Activated T-helper 1 cell treated with anti-CD3 and anti-CD28 coated beads, Interleukin-12 subunit alpha, Interleukin-12 subunit beta, Interleukin-2, Interleukin-4 antibody, amounts not matched to agents 30 ng/mL and 10 ng/mL and 1 ng/mL, durations not matched to agents 14 hours and 24 hours and 36 hours (primary cell): Measurements from ENCODE around the gene PKHD1. TPM values are rescaled to one million over a fixed set of nuclear protein-coding genes. Genes with fewer than 3 reads are reported as not detected.

ENCODE experiments used
- DNase-seq: peaks from one replicate; pipeline ENCODE4 v3.0.0; 2021; ENCODE audit warnings: low spot score
- H3K27ac Mint-ChIP-seq: one replicate; pipeline ENCODE4 v1.8.0; 2021; ENCODE audit warnings: mild to moderate bottlenecking, mixed read lengths
- H3K27me3 Mint-ChIP-seq: one replicate; pipeline ENCODE4 v1.8.0; 2022; ENCODE audit warnings: mild to moderate bottlenecking, moderate library complexity, mixed read lengths; ENCODE audit not compliant: insufficient read depth
- H3K36me3 Mint-ChIP-seq: one replicate; pipeline ENCODE4 v1.8.0; 2021; ENCODE audit warnings: low read depth, mixed read lengths
- H3K4me1 Mint-ChIP-seq: one replicate; pipeline ENCODE4 v1.8.0; 2021; ENCODE audit warnings: low read depth, mixed read lengths
- H3K4me3 Mint-ChIP-seq: one replicate; pipeline ENCODE4 v1.8.0; 2021; ENCODE audit warnings: mild to moderate bottlenecking, moderate library complexity, mixed read lengths
- H3K9me3 Mint-ChIP-seq: one replicate; pipeline ENCODE4 v1.8.0; 2021; ENCODE audit warnings: mixed read lengths
- intact Hi-C: fragments of 100-400 bp; cut with micrococcal nuclease; formaldehyde crosslinking; loops from one replicate; pipeline ENCODE4 v1.15.1; 2024
- total RNA-seq: library from RNA; stranded (reverse); gene quantifications from 2 replicates; pipeline ENCODE4 v1.2.3, GENCODE V29; 2022

The PKHD1 gene, protein sequence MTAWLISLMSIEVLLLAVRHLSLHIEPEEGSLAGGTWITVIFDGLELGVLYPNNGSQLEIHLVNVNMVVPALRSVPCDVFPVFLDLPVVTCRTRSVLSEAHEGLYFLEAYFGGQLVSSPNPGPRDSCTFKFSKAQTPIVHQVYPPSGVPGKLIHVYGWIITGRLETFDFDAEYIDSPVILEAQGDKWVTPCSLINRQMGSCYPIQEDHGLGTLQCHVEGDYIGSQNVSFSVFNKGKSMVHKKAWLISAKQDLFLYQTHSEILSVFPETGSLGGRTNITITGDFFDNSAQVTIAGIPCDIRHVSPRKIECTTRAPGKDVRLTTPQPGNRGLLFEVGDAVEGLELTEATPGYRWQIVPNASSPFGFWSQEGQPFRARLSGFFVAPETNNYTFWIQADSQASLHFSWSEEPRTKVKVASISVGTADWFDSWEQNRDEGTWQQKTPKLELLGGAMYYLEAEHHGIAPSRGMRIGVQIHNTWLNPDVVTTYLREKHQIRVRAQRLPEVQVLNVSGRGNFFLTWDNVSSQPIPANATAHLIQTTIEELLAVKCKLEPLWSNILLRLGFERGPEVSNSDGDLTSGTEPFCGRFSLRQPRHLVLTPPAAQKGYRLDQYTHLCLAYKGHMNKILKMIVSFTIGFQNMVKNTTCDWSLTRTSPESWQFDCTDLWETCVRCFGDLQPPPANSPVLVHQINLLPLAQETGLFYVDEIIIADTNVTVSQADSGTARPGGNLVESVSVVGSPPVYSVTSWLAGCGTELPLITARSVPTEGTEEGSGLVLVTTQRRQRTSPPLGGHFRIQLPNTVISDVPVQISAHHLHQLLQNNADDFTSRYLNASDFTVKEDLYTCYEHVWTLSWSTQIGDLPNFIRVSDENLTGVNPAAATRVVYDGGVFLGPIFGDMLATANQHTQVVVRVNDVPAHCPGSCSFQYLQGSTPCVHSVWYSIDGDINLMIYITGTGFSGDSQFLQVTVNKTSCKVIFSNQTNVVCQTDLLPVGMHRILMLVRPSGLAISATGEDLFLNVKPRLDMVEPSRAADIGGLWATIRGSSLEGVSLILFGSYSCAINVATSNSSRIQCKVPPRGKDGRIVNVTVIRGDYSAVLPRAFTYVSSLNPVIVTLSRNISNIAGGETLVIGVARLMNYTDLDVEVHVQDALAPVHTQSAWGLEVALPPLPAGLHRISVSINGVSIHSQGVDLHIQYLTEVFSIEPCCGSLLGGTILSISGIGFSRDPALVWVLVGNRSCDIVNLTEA (N-terminal part only)
- not detected in 2 replicates for total RNA-seq

DNA sequence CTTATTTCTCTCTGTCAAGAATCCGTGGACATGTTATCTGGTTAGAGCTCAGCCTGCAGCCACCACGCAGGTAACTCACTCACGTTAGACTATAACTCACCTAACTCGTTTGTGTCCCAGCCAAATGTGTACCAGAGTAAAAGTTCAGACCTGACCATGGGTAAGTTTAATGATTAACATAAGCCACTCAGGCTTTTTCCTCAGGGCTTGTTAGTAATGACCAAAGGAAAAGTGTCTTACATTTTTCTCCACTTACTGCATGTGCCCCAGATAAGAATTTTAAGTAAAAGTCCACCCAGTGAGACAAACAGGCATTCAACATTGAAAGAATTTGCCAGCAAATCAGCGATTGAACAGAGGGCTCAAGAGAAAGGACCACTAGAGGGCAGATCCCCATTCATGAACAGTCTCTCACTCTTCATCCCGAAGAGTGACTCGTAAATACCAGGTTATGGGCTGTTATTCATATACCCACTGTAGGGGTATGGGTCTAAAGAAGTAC, at the start of gene PKHD1:
PKHD1 (minus strand) TSS at position 116 of the 502 bp plus-strand sequence. CDS start 2,680 bp downstream, outside the sequence.
- intact Hi-C loops = no loop called here
- no peaks in the 10 kb centered on the region for H3K4me1 Mint-ChIP-seq
- H3K27ac Mint-ChIP-seq = no peak within 1 kb of the TSS
- DNase-seq = no peak
- no peaks in the 10 kb centered on the region for H3K36me3 Mint-ChIP-seq
- H3K4me3 Mint-ChIP-seq = no peak within 1 kb of the TSS
- H3K27me3 Mint-ChIP-seq = peaks cover 8% of the 10 kb centered on the region
- no peaks in the 10 kb centered on the region for H3K9me3 Mint-ChIP-seq

DNA sequence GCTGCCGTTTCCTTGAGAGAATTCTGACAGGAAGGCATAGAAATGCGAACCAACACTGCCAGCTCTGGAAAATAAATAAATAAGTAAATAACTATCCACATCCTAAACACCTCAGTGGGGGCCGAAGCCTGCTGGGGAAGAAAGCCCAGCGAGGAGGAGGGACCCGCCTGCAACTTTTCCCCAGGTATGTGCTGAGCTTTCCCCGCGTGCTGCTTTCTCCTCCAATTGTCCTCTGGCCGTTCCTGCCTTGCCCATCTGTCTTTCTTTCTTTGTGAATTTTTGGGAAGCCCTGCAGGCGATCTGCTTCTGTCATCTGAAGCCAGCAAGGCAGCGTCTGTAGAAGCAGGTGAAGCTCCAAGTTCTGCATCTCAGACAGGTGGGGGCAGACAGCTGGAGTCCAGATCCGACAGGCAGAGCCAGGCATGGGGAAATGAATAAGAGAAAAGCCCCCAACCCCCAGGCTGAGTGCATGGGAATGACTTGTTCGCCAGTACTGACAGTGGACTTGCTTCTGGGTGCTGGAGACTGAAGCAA, 49.6 kb upstream of the PKHD1 start:
- DNase-seq = no peak
- H3K4me3 Mint-ChIP-seq = no peak overlapping the region
- H3K9me3 Mint-ChIP-seq = no peaks in the 10 kb centered on the region
- peaks cover 15% of the 10 kb centered on the region for H3K27me3 Mint-ChIP-seq
- no peaks in the 10 kb centered on the region for H3K36me3 Mint-ChIP-seq
- no peaks in the 10 kb centered on the region for H3K4me1 Mint-ChIP-seq
- no peak overlapping the region for H3K27ac Mint-ChIP-seq
- intact Hi-C loops = no loop called here

- H3K9me3 Mint-ChIP-seq = no peaks in the 10 kb centered on the region
- H3K4me1 Mint-ChIP-seq = no peaks in the 10 kb centered on the region
- no peak for DNase-seq
- no peak overlapping the region for H3K27ac Mint-ChIP-seq
- intact Hi-C loops = no loop called here
- H3K36me3 Mint-ChIP-seq = no peaks in the 10 kb centered on the region
- H3K27me3 Mint-ChIP-seq = peaks cover 15% of the 10 kb centered on the region
- H3K4me3 Mint-ChIP-seq = no peak overlapping the region
Measured at GRCh38 chr6:52136055-52136454, 48.6 kb upstream of the PKHD1 start.

GRCh38 chr6:52135217-52135616, 47.8 kb upstream of the PKHD1 start:
- no peak for DNase-seq
- no peaks in the 10 kb centered on the region for H3K4me1 Mint-ChIP-seq
- no peaks in the 10 kb centered on the region for H3K9me3 Mint-ChIP-seq

DNA sequence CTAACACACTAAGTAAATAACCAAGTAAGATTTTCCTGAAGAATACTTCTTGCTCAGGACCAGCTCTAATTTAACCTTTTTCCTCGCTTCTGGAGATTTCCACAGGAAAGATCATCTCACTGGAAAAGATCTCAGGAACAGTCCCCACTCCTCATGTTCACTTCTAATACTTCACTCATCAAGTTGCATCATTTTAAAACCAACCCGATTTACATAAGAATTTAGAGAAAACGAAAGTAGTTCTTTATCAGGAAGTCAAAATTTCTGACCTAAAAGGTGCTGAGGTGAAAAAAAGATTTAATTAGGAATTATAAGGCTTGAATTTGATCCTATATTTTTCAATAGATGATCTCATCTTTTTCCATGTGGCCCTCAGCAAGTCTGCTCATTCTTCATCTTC, 46.6 kb upstream of the PKHD1 start:
- DNase-seq = no peak
- H3K36me3 Mint-ChIP-seq = no peaks in the 10 kb centered on the region
- H3K4me3 Mint-ChIP-seq = no peak overlapping the region
- H3K9me3 Mint-ChIP-seq = no peaks in the 10 kb centered on the region
- no peak overlapping the region for H3K27ac Mint-ChIP-seq
- H3K4me1 Mint-ChIP-seq = no peaks in the 10 kb centered on the region
- peaks cover 14% of the 10 kb centered on the region for H3K27me3 Mint-ChIP-seq
- intact Hi-C loops = no loop called here

More at GRCh38 chr6:52135217-52135616, 47.8 kb upstream of the PKHD1 start:
- Mint-ChIP-seq H3K36me3 (no peaks in the 10 kb centered on the region), H3K4me3 (no peak overlapping the region), H3K27me3 (peaks cover 15% of the 10 kb centered on the region), H3K27ac (no peak overlapping the region)
- intact Hi-C loops = no loop called here

- Mint-ChIP-seq H3K9me3 (no peaks in the 10 kb centered on the region), H3K27me3 (peaks cover 18% of the 10 kb centered on the region), H3K4me3 (no peak overlapping the region), H3K36me3 (no peaks in the 10 kb centered on the region), H3K4me1 (no peaks in the 10 kb centered on the region), H3K27ac (no peak overlapping the region)
- DNase-seq = no peak
- intact Hi-C loops = no loop called here
Measured at GRCh38 chr6:52133324-52133723, 45.9 kb upstream of the PKHD1 start.

GRCh38 chr6:52132292-52132691, 44.9 kb upstream of the PKHD1 start:
- Mint-ChIP-seq H3K4me1 (no peaks in the 10 kb centered on the region), H3K27me3 (peaks cover 18% of the 10 kb centered on the region), H3K27ac (no peak overlapping the region), H3K36me3 (no peaks in the 10 kb centered on the region), H3K9me3 (no peaks in the 10 kb centered on the region), H3K4me3 (no peak overlapping the region)
- no peak for DNase-seq
- intact Hi-C loops = no loop called here

GRCh38 chr6:52130440-52130839, 43.0 kb upstream of the PKHD1 start:
- H3K4me3 Mint-ChIP-seq = no peak overlapping the region
- DNase-seq = no peak
- intact Hi-C loops = no loop called here
- no peaks in the 10 kb centered on the region for H3K36me3 Mint-ChIP-seq
- peaks cover 20% of the 10 kb centered on the region for H3K27me3 Mint-ChIP-seq
- no peaks in the 10 kb centered on the region for H3K4me1 Mint-ChIP-seq
- H3K27ac Mint-ChIP-seq = no peak overlapping the region
- H3K9me3 Mint-ChIP-seq = no peaks in the 10 kb centered on the region

DNA sequence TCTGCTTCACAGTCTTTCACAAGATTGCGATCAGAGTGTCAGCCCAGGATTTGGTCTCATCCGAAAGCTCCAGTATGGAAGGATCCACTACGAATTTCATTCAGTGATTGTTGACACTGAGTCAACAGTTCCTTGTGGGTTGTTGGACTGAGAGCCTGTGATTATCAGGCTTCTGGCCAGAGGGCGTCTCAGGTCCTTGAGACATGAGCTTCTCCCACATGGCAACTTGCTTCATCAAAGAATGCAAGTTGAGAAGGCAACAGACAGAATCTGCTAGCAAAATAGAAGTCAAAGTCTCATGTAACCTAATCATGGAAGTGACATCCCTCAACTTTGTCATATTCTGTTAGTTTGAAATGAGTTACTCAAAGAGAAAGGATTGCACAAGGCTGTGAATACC, 40.5 kb upstream of the PKHD1 start:
- peaks cover 18% of the 10 kb centered on the region for H3K27me3 Mint-ChIP-seq
- H3K9me3 Mint-ChIP-seq = no peaks in the 10 kb centered on the region
- H3K4me3 Mint-ChIP-seq = no peak overlapping the region
- no peak for DNase-seq
- no peaks in the 10 kb centered on the region for H3K36me3 Mint-ChIP-seq
- no peak overlapping the region for H3K27ac Mint-ChIP-seq
- no peaks in the 10 kb centered on the region for H3K4me1 Mint-ChIP-seq
- intact Hi-C loops = no loop called here

DNA sequence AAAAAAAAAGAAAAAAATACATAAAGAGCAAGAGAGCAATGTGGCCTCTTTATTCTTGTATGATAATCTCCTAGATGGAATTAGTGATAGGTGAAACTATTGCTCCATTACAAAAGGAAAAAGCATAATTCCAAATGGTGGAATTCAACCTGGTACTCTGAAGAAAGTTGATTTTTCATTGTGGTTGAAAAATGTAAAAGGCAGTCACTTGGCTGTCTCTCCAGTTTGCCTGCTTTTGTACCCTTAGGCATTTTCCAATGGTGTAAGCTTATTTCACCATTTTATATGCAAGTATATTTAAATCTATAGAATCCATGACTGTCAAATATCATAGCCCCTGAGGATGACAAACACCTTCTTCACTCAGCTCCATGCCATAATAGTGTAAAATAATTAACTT, 38.8 kb upstream of the PKHD1 start:
- no peaks in the 10 kb centered on the region for H3K4me1 Mint-ChIP-seq
- H3K4me3 Mint-ChIP-seq = no peak overlapping the region
- H3K36me3 Mint-ChIP-seq = no peaks in the 10 kb centered on the region
- intact Hi-C loops = no loop called here
- H3K27ac Mint-ChIP-seq = no peak overlapping the region
- no peaks in the 10 kb centered on the region for H3K9me3 Mint-ChIP-seq
- DNase-seq = no peak
- H3K27me3 Mint-ChIP-seq = peaks cover 13% of the 10 kb centered on the region

GRCh38 chr6:52125572-52125971, 38.2 kb upstream of the PKHD1 start:
- Mint-ChIP-seq H3K36me3 (no peaks in the 10 kb centered on the region), H3K27ac (no peak overlapping the region), H3K27me3 (peaks cover 13% of the 10 kb centered on the region), H3K9me3 (no peaks in the 10 kb centered on the region), H3K4me1 (no peaks in the 10 kb centered on the region), H3K4me3 (no peak overlapping the region)
- intact Hi-C loops = no loop called here
- DNase-seq = no peak

- Mint-ChIP-seq H3K9me3 (no peaks in the 10 kb centered on the region), H3K27me3 (peaks cover 13% of the 10 kb centered on the region), H3K4me1 (no peaks in the 10 kb centered on the region), H3K36me3 (no peaks in the 10 kb centered on the region), H3K27ac (no peak overlapping the region), H3K4me3 (no peak overlapping the region)
- no peak for DNase-seq
- intact Hi-C loops = no loop called here
Measured at GRCh38 chr6:52125139-52125538, 37.7 kb upstream of the PKHD1 start.
